SK-MEL-5 (cell line): Measurements from ENCODE around the gene ZNF239. TPM values are rescaled to one million over a fixed set of nuclear protein-coding genes. Genes with fewer than 3 reads are reported as not detected.
"Not testable (repeated sequence)": the region's sequence is repeated elsewhere in the genome, so short reads cannot be mapped to it uniquely, and the experiment has no call there.

Experiments
- DNase-seq: peaks from one replicate; pipeline ENCODE4 v3.0.0-alpha.2; 2016; ENCODE audit warnings: low read depth, low spot score
- in situ Hi-C: cut with HindIII; loops from 2 replicates; pipeline ENCODE4 v1.10.0; 2016; ENCODE audit warnings: low sequenced_read_pairs, high pct_unique_total_duplicates, low pct_unique_long_range_greater_than_20kb
- total RNA-seq: library from RNA; depleted of rRNA; stranded (reverse); fragments of >200 nt; shearing (Covaris generic); gene quantifications from 2 replicates; pipeline ENCODE4 v1.2.3, GENCODE V29; 2014; rRNA removed

The ZNF239 gene
- total RNA-seq, 1 experiment from 2014 or later = 1.8 TPM

DNA sequence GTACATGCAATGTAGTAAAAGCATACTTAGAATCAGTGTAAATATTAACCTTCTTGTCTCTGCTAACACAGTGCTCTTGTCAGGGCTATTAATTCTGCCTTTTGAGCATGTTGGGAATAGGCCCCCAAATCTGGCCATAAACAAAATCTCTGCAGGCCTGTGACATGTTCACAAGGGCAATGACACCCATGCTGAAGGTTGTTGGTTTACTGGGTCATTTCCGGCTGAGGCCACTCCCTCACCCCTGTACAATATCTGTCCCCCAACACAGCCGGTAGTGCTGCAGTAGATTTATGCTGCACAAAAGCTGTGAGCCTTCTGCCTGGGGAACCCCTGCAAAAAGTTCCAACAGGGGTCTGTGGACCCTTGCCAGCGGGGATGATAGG lies 12.3 kb upstream of the ZNF239 start:
- in situ Hi-C loops = not testable (repeated sequence)

DNA sequence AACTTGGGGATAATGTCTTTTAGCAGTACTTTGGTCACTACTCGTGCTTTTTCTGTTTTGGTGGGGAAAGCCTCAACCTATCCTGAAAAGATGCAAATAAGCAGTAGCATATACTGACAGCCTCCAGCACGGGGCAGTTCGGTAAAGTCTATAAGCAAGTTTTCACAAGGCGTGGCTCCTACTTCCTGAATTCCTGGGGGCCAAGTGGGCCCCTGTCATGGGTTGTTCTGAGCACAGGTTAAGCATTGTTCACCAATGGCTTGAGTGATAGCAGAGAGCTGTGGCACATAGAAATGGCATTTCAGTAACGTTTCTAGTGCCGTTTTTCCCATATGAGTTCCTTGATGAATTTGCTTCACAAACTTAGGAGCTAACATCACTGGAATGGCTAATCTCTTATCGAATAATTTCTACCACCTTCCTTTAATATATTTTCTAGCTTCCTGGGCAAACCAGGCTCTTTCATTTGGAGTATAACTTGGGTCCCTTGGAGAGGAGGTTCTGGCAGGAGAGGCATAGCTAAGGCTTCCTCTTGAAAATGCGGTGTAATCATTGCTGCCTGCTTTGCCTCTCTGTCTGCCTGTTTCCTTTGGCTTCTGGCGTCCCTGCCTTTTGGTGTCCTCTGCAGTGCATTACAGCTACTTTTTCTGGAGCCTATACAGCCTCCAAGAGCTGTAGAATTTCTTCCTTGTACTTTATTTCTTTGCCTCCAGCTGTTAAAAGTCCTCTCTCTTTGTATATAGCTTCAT lies 11.7 kb upstream of the ZNF239 start:
- no peak for DNase-seq
- in situ Hi-C loops = no loop called here

More for the DNA sequence above, 12.3 kb upstream of the ZNF239 start:
- DNase-seq = not testable (repeated sequence)

DNA sequence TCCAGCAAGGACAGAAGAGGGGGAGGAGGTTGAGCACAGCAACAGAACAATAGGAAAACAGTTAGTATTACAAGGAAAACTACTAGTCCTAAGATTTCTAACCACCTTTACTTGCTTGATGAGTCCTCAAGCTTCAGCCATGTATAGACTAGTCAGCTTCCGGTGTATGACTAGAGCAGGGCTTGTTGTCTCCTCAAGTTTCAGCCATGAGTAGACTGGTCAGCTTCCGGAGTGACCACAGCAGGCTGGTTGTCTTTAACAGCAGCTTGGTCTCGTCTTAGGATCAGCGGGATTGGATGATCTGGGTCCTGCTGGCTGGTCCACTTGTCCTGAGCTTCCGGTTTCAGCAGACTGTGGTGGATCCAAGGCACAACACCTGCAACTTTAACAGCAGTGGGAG lies 10.6 kb upstream of the ZNF239 start:
- DNase-seq = no peak
- in situ Hi-C loops = no loop called here

DNA sequence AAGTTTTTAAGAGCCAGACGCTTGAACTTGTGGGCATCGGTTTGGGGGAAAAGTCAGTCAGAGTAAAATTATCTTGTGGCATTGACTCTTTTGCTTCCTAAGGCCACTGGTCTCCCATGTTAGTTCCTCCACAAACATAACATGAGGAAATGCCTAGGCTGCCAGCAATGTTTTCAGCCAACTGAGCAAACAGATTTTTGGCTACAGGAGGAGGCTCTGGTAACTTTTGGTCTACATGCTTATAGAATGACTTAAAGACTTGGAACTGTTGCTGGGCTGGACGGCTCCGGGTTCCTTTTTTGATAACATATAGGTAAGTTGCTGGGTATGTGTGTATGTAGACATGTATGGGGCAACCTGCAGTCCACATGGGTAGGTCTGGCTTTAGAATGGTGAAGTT lies 9.6 kb upstream of the ZNF239 start:
- DNase-seq = no peak

DNA sequence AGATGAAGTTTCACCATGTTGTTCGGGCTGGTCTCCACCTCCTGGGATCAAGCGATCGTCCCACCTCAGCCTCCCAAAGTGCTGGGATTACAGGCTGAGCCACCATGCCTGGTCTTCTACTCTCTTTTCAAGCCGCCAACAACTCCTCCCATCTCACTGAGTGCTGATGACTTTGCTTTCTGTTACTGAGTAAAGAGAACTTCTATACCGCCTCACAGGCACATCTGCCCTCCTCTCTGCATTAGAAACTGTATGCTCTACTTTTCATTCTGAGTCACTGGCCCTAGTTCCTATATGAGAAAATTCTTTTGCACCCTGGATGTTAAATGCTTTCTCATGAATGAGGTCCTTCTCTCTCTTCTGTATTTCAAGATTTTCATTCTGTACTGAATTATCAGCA lies 2.2 kb upstream of the ZNF239 start:
- no peak for DNase-seq
- in situ Hi-C loops = no loop called here

More for the DNA sequence above, 9.6 kb upstream of the ZNF239 start:
- in situ Hi-C loops = no loop called here

DNA sequence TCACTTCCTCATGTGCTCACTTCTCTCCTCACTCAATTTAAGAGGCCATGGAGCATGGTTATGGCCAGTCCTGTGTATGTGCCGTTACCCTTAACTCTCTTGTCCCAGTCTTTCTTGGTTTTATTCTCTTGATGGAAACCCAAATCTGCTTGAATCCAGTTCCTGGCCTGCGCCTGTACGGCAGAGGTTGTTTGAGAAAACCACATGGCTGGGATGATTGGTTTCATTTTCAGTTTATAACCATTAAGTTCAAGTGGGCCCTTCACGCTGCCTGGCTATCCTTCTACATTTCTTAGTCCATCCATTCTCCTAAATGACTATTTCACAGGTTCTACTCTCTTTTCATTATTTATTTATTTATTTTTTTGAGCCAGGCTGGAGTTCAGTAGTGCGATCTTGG lies 1.6 kb upstream of the ZNF239 start:
- DNase-seq = no peak
- in situ Hi-C loops = no loop called here

DNA sequence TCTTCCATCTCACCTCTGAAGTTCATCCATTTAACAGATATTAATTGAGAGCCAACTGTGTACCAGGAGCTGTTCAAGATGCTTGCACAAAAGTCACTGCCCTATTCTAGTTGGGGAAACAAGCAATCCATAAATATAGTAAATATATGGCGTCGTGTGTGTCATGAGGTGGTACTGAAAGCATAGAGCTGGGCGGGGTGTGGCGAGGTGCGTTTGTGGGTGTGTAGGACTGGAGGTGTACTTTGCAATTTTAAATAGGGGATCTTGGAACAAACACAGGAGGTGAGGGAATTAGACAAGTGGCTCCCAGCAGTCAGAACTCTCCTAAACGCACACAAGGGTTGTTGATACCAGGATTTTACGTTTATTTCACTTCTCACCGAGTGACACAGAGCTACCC lies 490 bp upstream of the ZNF239 start:
- in situ Hi-C loops = no loop called here

DNA sequence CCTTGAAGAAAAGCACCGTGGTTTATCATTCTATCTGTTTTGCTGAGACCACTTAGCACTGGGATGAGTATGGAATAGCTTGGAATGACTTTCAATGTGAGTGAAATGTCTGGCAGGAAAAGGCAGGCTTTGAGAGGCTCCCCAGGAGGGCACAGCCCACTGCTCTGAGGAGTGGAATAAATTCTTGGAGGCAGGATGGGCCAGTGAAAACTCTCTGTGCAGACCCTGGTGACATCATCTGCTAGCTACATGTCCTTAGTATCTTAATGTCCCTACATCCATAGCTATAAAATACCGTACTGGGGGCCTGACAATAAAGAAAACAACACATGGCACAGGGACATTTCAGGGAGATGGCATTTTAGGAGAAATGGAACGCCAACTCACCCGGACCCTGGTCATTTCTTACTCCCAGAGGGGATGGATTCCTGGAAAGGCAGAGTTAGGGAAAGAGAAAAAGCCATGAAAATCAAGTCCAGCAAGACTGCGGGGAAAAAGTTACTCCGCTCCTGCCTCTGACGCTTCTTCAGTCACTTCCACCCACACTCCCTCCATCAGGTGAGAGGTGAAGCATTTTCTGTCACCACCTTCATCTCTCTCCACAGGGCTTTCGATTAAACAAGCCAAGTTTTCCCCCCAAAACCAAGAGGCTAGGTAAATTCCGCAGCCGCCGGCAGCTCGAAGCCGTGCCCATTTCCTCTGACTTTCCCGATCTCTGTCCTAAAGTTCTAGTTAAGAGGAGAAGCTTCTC lies 991 bp downstream of the ZNF239 start:
- no peak for DNase-seq
- in situ Hi-C loops = no loop called here

More for the DNA sequence above, 490 bp upstream of the ZNF239 start:
- no peak for DNase-seq

DNA sequence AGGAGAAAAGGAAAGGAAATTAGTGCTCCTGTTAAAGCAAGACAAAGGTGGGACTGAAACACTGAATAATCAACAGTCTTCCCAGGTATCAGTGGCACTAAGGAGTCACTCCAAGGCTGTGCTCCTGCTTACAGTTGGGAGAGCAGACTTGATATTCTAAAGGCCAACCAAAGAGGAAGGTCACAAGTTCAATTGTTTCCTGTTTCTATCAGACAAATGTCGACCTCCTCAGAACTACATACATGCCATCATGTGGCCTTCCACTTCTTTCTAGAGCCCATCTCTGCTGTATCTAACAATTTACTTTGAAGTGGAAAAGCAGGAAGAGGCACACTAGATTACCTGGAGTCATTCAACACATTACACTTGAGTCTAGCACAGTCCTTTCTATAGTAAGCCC lies 3.4 kb downstream of the ZNF239 start:
- DNase-seq = no peak
- in situ Hi-C loops = no loop called here

DNA sequence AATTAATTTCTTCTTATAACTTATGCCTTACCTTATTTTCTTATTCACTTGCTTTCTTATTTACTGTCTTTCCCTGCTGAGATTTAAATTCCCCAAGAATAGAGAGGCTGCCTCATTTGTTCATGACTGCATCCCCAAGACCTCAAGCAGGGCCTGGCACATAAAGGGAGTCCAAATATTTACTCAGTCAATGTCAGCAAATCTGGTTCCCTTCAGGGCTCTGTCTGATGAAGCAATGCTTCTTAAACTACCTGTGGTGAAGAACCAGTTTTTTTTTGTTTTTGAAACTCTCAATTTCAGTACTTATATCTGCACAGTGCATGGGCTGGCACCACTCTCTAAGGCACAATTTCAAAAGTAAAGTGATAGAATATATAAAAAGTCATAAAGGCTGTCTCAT lies 4.7 kb downstream of the ZNF239 start:
- DNase-seq = no peak
- in situ Hi-C loops = no loop called here

DNA sequence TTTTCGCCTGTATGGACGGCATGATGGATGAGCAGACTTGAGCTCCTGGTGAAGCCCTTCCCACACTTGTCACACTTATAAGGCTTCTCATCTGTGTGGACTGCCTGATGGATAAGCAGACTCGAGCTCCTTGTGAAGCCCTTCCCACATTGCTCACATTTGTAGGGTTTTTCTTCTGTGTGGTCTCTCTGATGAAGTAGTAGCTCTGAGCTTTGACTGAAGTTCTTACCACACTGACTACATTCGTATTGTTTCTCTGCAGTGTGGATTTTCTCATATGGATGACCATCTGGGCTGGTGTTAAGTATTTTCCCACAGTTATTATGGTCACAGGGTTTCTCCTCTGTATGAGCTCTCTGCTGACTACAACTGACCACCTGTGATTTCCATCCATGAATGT lies 17.2 kb downstream of the ZNF239 start:
- no peak for DNase-seq
- in situ Hi-C loops = no loop called here

DNA sequence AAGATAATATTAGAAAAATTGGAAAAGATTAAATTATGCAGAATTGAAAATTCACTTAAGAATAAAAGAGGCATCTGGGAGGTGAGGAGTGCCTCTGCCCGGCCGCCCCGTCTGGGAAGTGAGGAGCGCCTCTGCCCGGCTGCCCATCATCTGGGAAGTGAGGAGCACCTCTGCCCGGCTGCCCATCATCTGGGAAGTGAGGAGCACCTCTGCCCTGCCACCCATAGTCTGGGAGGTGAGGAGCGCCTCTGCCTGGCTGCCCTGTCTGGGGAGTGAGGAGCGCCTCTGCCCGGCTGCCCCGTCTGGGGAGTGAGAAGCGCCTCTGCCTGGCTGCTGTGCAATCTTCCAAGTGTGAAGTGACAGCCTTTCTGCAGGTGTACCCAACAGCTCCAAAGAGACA lies 30.7 kb downstream of the ZNF239 start:
- in situ Hi-C loops, DNase-seq: not testable (repeated sequence)

DNA sequence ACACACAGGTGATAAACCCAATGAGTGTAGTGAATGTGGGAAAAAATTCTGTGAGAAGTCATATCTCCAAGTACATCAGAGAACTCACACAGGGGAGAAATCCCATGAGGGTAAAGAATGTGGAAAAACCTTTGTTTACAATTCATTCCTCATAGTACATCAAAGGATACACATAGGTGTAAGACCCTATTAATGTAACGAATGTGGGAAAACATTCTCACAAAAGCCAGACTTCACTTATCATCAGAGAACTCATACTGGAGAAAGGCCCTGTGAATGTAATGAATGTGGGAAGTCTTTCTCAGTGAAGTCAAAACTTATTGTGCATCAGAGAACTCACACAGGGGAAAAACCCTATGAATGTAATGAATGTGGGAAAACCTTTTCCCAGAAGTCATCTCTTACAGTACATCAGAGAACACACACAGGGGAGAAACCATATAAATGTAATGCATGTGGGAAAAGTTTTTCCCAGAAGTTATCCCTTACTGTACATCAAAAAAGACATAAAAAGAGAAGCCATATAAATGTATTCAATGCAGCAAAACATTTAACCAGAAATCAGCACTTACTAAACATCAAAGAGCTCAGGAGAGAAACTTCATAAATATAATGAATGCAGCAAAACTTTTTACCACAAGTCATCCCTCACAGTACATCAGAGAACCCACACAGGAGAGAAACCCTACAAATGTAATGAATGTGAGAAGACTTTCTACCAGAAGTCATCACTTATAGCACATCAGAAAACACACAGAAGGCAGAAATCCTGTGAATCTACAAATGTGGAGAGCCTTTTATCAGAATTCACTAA lies 49.8 kb downstream of the ZNF239 start:
- no peak for DNase-seq
- in situ Hi-C loops = no loop called here

Other genes with a start within 250 kb of the ZNF239 start
- not detected in 2 replicates for gene FXYD4, start 203.0 kb downstream of the ZNF239 start, total RNA-seq
- 265 and 297 TPM in 2 replicates for gene HNRNPF, start 165.4 kb downstream of the ZNF239 start, total RNA-seq
- 1.7 and 2.9 TPM in 2 replicates for gene ZNF487, start 137.5 kb downstream of the ZNF239 start, total RNA-seq
- 2.4 and 3.9 TPM in 2 replicates for gene ZNF485, start 31.8 kb upstream of the ZNF239 start, total RNA-seq
- 25.4 and 32.9 TPM in 2 replicates for gene ZNF32, start 74.3 kb upstream of the ZNF239 start, total RNA-seq